ENCODE data around the gene ALKBH2.

The ALKBH2 gene

GRCh38 chr12:109093022-109093918, at the start of gene ALKBH2:
Gene ALKBH2, minus strand, starts transcription at chr12:109093472. Its CDS starts 686 bp downstream, at chr12:109092786.
- H3K9me3 Mint-ChIP-seq = no peaks in the 10 kb centered on the region
- peak within 1 kb of the TSS; percentile 65 for H3K27ac Mint-ChIP-seq
- peaks cover 4% of the 10 kb centered on the region for H3K36me3 Mint-ChIP-seq (ENCODE audit: low read depth)
- peak within 1 kb of the TSS; percentile 74 for H3K4me3 Mint-ChIP-seq
- H3K4me1 Mint-ChIP-seq (ENCODE audit: low read depth) = peaks cover 26% of the 10 kb centered on the region
- H3K27me3 Mint-ChIP-seq (ENCODE audit: low read depth) = no peaks in the 10 kb centered on the region

- peaks cover 12% of the 10 kb centered on the region for H3K27me3 Mint-ChIP-seq (ENCODE audit: low read depth)
These were observed 47.3 kb upstream of the ALKBH2 start for GRCh38 chr12:109140560-109140959.

DNA sequence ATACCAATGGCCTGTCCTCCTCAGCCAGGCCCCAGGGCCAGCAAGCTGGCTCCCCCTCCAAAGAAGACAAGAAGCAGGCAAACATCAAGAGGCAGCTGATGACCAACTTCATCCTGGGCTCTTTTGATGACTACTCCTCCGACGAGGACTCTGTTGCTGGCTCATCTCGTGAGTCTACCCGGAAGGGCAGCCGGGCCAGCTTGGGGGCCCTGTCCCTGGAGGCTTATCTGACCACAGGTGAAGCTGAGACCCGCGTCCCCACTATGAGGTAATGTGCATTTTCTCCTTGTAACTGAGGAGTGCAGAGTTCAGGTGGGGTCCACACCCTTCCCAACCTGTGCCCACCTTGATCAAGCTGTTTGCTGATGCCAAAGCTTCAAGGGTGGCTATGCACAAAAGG, 46.5 kb upstream of the ALKBH2 start:
- H3K9me3 Mint-ChIP-seq = peaks cover 8% of the 10 kb centered on the region
- peaks cover 9% of the 10 kb centered on the region for H3K4me1 Mint-ChIP-seq (ENCODE audit: low read depth)
- H3K36me3 Mint-ChIP-seq (ENCODE audit: low read depth) = peaks cover 1% of the 10 kb centered on the region
- H3K27me3 Mint-ChIP-seq (ENCODE audit: low read depth) = peaks cover 12% of the 10 kb centered on the region
- no peak overlapping the region for H3K4me3 Mint-ChIP-seq
- H3K27ac Mint-ChIP-seq = no peak overlapping the region

More at GRCh38 chr12:109140560-109140959, 47.3 kb upstream of the ALKBH2 start:
- Mint-ChIP-seq H3K36me3 (ENCODE audit: low read depth) (peaks cover 1% of the 10 kb centered on the region), H3K27ac (no peak overlapping the region), H3K9me3 (peaks cover 8% of the 10 kb centered on the region), H3K4me1 (ENCODE audit: low read depth) (peaks cover 9% of the 10 kb centered on the region), H3K4me3 (no peak overlapping the region)

DNA sequence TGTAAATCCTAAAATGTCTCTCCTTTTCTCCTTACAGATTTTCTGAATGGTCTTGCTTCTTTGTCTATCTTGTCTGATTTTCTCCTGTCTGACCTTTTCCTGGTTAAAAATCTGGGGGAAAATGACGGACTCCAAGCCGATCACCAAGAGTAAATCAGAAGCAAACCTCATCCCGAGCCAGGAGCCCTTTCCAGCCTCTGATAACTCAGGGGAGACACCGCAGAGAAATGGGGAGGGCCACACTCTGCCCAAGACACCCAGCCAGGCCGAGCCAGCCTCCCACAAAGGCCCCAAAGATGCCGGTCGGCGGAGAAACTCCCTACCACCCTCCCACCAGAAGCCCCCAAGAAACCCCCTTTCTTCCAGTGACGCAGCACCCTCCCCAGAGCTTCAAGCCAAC, 46.1 kb upstream of the ALKBH2 start:
- Mint-ChIP-seq H3K9me3 (peaks cover 8% of the 10 kb centered on the region), H3K4me1 (ENCODE audit: low read depth) (peaks cover 9% of the 10 kb centered on the region), H3K27ac (no peak overlapping the region), H3K4me3 (no peak overlapping the region), H3K36me3 (ENCODE audit: low read depth) (peaks cover 1% of the 10 kb centered on the region), H3K27me3 (ENCODE audit: low read depth) (peaks cover 12% of the 10 kb centered on the region)

DNA sequence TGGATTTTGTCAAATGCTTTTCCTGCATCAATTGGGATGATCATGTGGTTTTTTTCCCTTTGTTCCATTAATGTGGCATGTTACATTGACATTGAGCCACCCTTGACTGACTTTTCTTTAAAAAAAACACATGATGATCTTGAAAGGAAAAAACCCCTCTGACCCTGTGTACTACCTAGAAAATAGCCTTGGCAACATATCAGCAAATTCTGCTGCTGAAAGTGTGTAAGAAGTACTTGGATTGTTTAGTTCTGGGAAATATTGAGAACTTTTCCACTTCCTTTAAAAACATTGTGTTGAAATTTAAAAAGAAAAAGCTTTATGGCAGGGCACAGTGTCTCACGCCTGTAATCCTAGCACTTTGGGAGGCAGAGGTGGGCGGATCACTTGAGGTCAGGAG, 43.8 kb upstream of the ALKBH2 start:
- H3K36me3 Mint-ChIP-seq (ENCODE audit: low read depth) = peaks cover 1% of the 10 kb centered on the region
- H3K9me3 Mint-ChIP-seq = peaks cover 8% of the 10 kb centered on the region
- H3K27ac Mint-ChIP-seq = no peak overlapping the region
- peaks cover 18% of the 10 kb centered on the region for H3K27me3 Mint-ChIP-seq (ENCODE audit: low read depth)
- H3K4me1 Mint-ChIP-seq (ENCODE audit: low read depth) = no peaks in the 10 kb centered on the region
- H3K4me3 Mint-ChIP-seq = no peak overlapping the region

- H3K4me3 Mint-ChIP-seq = no peak overlapping the region
- peaks cover 13% of the 10 kb centered on the region for H3K27me3 Mint-ChIP-seq (ENCODE audit: low read depth)
- no peaks in the 10 kb centered on the region for H3K36me3 Mint-ChIP-seq (ENCODE audit: low read depth)
- H3K4me1 Mint-ChIP-seq (ENCODE audit: low read depth) = no peaks in the 10 kb centered on the region
- H3K27ac Mint-ChIP-seq = no peak overlapping the region
- H3K9me3 Mint-ChIP-seq = peaks cover 8% of the 10 kb centered on the region
These were observed 41.1 kb upstream of the ALKBH2 start for GRCh38 chr12:109134186-109134917.

- no peaks in the 10 kb centered on the region for H3K4me1 Mint-ChIP-seq (ENCODE audit: low read depth)
- no peak overlapping the region for H3K4me3 Mint-ChIP-seq
- H3K27me3 Mint-ChIP-seq (ENCODE audit: low read depth) = peaks cover 5% of the 10 kb centered on the region
- H3K36me3 Mint-ChIP-seq (ENCODE audit: low read depth) = no peaks in the 10 kb centered on the region
- peaks cover 3% of the 10 kb centered on the region for H3K9me3 Mint-ChIP-seq
- H3K27ac Mint-ChIP-seq = no peak overlapping the region
These were observed 38.1 kb upstream of the ALKBH2 start for GRCh38 chr12:109131154-109132050.

- H3K4me1 Mint-ChIP-seq (ENCODE audit: low read depth) = no peaks in the 10 kb centered on the region
- H3K27me3 Mint-ChIP-seq (ENCODE audit: low read depth) = peaks cover 5% of the 10 kb centered on the region
- no peaks in the 10 kb centered on the region for H3K36me3 Mint-ChIP-seq (ENCODE audit: low read depth)
- no peaks in the 10 kb centered on the region for H3K9me3 Mint-ChIP-seq
- no peak overlapping the region for H3K4me3 Mint-ChIP-seq
- no peak overlapping the region for H3K27ac Mint-ChIP-seq
These were observed 37.3 kb upstream of the ALKBH2 start for GRCh38 chr12:109130297-109131153.

- H3K36me3 Mint-ChIP-seq (ENCODE audit: low read depth) = no peaks in the 10 kb centered on the region
- H3K9me3 Mint-ChIP-seq = no peaks in the 10 kb centered on the region
- no peaks in the 10 kb centered on the region for H3K27me3 Mint-ChIP-seq (ENCODE audit: low read depth)
- no peak overlapping the region for H3K27ac Mint-ChIP-seq
- no peaks in the 10 kb centered on the region for H3K4me1 Mint-ChIP-seq (ENCODE audit: low read depth)
- no peak overlapping the region for H3K4me3 Mint-ChIP-seq
These were observed 34.4 kb upstream of the ALKBH2 start for GRCh38 chr12:109127533-109128242.

DNA sequence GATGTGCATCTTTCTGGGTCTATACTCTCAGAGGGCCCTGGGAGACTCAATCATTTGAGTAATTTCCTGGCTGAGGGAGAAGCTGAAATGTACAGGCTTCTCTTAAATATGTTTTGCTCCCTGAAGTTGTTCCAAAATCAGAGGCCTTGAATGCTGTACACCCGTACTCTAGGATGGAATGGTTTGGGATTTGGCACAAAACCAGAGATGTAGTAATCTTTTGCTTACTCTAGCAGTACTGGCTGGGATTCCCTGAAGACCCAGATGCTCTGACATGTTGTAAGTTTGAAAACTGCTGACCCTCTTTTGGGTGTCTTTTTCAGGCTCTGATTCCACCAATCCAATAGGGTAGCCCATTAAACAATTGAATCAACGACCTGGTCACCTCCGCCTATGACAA, 33.5 kb upstream of the ALKBH2 start:
- no peaks in the 10 kb centered on the region for H3K4me1 Mint-ChIP-seq (ENCODE audit: low read depth)
- no peaks in the 10 kb centered on the region for H3K36me3 Mint-ChIP-seq (ENCODE audit: low read depth)
- no peak overlapping the region for H3K4me3 Mint-ChIP-seq
- H3K27me3 Mint-ChIP-seq (ENCODE audit: low read depth) = no peaks in the 10 kb centered on the region
- no peak overlapping the region for H3K27ac Mint-ChIP-seq
- no peaks in the 10 kb centered on the region for H3K9me3 Mint-ChIP-seq

GRCh38 chr12:109125791-109126190, 32.5 kb upstream of the ALKBH2 start:
- Mint-ChIP-seq H3K4me1 (ENCODE audit: low read depth) (no peaks in the 10 kb centered on the region), H3K27ac (no peak overlapping the region)

GRCh38 chr12:109124878-109125648, 31.8 kb upstream of the ALKBH2 start:
- Mint-ChIP-seq H3K9me3 (no peaks in the 10 kb centered on the region), H3K27me3 (ENCODE audit: low read depth) (no peaks in the 10 kb centered on the region), H3K4me1 (ENCODE audit: low read depth) (no peaks in the 10 kb centered on the region), H3K36me3 (ENCODE audit: low read depth) (no peaks in the 10 kb centered on the region), H3K4me3 (no peak overlapping the region), H3K27ac (no peak overlapping the region)

More at GRCh38 chr12:109125791-109126190, 32.5 kb upstream of the ALKBH2 start:
- H3K36me3 Mint-ChIP-seq (ENCODE audit: low read depth) = no peaks in the 10 kb centered on the region
- H3K9me3 Mint-ChIP-seq = no peaks in the 10 kb centered on the region
- no peaks in the 10 kb centered on the region for H3K27me3 Mint-ChIP-seq (ENCODE audit: low read depth)
- H3K4me3 Mint-ChIP-seq = no peak overlapping the region

Data from T-helper 1 cell treated with Interleukin-12 subunit alpha and Interleukin-12 subunit beta and Interleukin-4 antibody, amounts not matched to agents 30 μg/mL and 1 μg/mL, for 36 hours (primary cell).